Left hindlimb (tissue), 1 donor: ENCODE measurements around the gene WDR12.
A peak's percentile ranks its signal among the peaks of the same experiment; 100 is the strongest.
"Not testable (repeated sequence)": the region's sequence is repeated elsewhere in the genome, so short reads cannot be mapped to it uniquely, and the experiment has no call there.

ENCODE experiments used
- DNase-seq: peaks from one replicate; pipeline ENCODE4 v3.0.0-alpha.2; 2018

The WDR12 gene

DNA sequence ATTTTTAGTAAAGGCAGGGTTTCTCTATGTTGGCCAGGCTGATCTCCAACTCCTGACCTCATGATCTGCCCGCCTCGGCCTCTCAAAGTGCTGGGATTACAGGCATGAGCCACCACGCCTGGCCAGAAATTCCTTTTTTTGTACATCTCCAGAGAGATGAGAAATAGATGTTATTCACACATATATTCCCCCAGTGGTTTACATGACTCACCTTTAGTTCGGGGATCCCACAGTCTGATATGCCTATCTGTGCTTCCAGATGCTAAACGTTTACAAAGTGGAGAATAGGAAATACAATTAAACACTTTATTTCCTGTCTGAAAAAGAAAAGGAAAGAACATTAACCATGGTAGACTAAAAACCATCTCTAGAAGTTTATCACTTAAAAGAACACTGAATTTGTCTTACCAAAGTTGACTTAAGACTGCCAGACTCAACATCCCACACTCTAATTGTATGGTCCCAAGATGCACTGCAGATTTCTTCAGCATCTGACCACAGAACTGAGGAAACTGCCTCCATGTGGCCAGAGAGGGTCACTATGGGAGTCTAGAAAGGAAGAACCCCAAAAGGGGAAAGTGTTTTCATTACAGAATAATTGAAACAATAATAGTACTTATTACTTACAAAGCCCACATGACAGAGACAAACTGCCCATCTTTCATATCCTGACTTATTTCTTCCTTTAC lies 27.3 kb downstream of the WDR12 start:
- no peak for DNase-seq

DNA sequence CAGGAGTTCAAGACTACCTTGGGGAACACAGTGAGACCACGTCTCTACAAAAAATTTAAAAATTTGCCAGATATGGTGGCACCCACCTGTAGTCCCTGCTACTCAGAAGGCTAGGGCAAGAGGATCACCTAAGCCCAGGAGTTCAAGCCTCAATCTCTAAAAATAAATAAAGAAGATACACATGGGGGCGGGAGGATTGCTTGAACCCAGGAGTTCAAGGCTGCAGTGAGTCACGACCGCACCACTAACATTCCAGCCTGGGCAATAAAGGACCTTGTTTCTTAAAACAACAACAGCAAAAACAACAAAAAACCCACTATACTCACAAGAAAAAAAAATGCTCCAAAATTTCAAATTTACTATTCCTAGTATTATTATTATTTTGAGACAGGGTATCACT lies 29.9 kb downstream of the WDR12 start:
- DNase-seq: no peak

GRCh38 chr2:202877699-202878098 lies 33.8 kb downstream of the WDR12 start:
- no peak for DNase-seq

DNA sequence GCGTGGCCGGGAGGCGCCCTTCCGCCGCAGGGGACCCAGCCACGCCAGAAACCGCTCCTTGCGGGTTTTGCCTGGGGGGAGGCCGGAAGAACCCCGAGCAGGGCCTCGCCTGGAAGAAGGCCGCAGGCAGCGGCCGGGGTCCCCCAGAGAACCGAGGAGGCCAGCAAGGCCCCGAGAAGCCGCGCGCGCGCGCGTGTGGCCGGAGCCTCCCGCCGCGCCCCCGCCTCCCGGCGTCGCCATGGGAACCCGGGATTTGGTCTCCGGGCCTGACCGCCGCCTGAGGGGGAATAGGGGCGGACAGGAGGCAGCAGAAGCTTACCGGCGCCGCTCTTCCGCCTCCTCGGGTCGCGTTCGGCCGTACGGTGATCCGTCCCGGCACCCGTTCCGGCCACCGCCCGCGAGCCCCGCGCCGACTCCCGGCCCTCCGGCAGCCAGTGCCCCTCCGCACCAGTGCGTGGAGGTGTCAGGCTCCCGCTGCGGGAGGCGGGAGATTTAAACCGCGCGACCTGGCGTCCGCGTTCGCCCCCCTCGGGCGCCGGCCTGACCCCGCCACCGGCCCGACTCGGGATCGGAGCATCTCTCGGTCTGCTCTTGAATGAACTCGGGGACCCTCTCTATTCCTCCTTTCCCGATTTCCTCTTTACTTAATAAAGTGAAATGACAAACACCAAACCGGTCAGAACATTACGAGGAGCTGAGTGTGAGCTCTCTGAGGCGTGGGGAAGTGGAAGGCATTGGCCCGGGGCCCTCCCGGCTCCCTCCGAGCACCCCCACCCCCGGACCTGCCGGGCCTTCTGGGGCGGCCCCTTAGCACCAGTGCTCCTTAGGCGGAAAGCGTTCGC lies 40.0 kb downstream of the WDR12 start, which contains the start of gene ICA1L:
ICA1L (minus strand) TSS at position 467 of the 842 bp plus-strand sequence. CDS start 42,757 bp downstream, outside the sequence.
- DNase-seq: peak; percentile 87

GRCh38 chr2:202870431-202871299 lies 40.8 kb downstream of the WDR12 start:
- DNase-seq: peak; percentile 77

- DNase-seq: no peak
Observed at GRCh38 chr2:202861987-202862386, 49.5 kb downstream of the WDR12 start.

GRCh38 chr2:202858601-202859000 lies 52.9 kb downstream of the WDR12 start:
- DNase-seq: no peak

DNA sequence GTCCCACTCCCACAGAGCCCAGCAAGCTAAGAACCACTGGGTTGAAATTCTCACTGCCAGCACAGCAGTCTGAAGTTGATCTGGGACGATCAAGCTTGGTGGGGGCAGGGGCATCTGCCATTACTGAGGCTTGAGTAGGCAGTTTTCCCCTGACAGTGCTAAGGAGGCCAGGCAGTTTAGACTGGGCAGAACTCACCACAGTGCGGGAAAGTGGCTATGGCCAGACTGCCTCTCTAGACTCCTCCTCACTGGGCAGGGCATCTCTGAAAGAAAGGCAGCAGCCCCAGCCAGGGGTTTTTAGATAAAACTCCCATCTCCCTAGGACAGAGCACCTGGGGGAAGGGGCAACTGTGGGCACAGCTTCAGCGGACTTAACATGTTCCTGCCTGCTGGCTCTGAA lies 62.1 kb downstream of the WDR12 start:
- DNase-seq: not testable (repeated sequence)

- DNase-seq: no peak
Observed at GRCh38 chr2:202848813-202849212, 62.7 kb downstream of the WDR12 start.

GRCh38 chr2:202847693-202848524 lies 63.6 kb downstream of the WDR12 start:
- DNase-seq: no peak

GRCh38 chr2:202844656-202845055 lies 66.8 kb downstream of the WDR12 start:
- no peak for DNase-seq

GRCh38 chr2:202842690-202843089 lies 68.8 kb downstream of the WDR12 start:
- DNase-seq: no peak

DNA sequence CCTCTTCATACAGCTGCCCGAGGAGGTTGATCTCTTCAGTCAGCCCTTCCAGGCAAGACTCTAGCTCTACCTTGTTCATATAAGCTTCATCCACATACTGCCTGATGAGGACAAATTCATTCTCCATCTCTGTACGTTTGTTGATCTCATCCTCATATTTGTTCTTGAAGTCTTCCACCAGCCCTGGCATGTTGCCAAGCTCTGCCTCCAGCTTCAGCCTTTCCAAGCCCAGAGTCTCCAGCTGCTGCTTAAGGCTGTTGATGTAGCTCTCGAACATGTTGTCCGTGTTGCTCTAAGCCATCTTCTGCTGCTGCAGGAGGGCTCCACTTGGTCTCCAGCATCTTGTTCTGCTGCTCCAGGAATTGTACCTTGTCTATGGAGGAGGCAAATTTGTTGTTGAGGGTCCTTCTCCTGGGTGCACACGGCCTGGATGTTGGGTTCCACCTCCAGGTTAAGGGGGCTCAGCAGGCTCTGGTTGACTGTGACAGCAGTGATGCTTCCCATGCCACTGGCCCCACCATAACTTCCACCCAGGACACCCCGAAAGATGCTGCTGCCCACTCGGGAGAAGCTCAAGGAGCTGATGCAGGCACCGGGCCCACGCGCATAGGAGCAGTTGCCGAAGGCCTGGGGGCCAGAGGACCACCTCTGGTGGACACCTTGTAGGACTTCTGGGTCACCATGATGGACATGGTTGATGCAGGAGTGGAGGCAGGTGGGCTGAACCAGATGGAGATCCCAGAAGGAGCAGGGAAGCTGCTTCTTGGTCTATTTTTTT lies 70.2 kb downstream of the WDR12 start:
- DNase-seq: no peak

DNA sequence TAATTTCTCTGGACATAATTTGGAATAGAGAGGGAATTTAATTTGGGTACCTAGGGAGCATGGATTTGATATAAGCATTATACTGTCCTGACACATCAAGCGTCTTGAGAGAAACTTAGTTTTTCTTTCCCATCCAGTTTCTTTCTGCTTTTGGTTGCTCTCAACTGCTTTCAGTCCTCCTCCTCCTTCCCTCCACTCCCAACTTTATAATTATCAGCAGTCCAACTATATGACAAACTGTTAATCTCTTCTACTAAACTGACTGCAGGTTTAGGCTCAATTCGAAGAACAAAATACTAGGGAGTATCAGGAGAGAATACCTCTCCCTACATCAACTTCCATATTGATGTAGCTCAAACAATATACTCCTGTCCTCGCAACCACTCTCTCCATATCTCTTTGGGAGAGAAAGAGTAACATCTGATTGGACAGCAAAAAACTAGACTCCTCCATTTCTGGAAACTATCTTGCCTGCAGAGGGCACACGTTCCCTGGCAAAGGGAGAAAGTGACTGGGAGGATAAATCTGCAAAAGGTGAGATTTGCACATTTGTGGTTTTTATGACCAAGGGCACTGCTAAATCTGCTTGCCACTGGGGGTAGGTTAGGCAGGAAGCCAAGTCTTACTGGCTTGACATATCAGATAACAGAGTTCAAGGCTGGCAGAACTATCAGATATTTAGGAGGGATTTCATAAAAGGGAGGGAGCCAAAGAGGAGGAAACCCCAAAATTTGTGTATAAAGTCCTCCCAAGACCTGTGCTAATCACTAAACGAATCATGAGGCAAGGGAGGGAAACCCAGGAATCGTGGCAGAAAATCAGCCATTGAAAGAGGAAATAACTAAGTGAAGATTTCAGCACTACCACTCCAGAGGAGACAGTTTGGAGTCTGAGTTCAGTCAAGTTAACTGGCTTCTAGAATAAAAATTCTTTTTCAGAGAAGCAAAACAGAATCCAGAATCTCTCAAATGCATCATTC lies 79.9 kb downstream of the WDR12 start:
- no peak for DNase-seq

DNA sequence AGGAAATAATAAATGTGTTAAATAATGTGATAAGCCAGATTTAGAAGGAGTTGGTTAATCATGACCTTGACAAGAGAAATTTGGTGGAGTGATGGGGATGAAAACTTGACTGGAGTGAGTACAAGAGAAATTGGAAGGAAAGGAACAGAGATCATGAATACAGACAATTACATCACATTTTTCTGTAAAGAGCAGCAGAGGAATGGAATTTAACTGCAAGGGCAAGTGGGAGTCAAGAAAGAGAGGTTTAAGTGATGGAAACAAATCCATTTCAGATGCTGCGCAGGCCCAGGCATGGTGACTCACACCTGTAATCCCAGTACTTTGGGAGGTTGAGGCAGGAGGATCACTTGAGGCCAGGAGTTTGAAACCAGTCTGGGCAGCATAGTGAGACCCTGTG lies 86.6 kb downstream of the WDR12 start:
- no peak for DNase-seq
